Adrenal gland (tissue), 12 donors: ENCODE results near the gene SCG5. TPM values are rescaled to one million over a fixed set of nuclear protein-coding genes. Genes with fewer than 3 reads are reported as not detected.

Experiments
- DNase-seq, 7 donors: peaks; one replicate each; pipeline ENCODE4 v3.0.0-alpha.2; 2019 to 2020
- H3K27ac ChIP-seq, 5 donors: fragments of 200-600 bp; sonication (generic) in 4 of 5; 1 replicate in 3 of 5; 2 replicates in 2 of 5; pipeline versions ENCODE4 v1.5.1 to v1.8.0; 2016 to 2020; ENCODE audit warnings: mild to moderate bottlenecking in 1 of 5
- H3K27me3 ChIP-seq: fragments of 200-600 bp; 2 replicates; pipeline ENCODE4 v1.8.0; 2021
- H3K36me3 ChIP-seq, 2 donors: fragments of 200-600 bp; replicated peaks in 1 of 2; 1 replicate in 1 of 2; 2 replicates in 1 of 2; pipeline versions ENCODE4 v1.5.1 to v1.8.0; 2018 to 2022
- H3K4me1 ChIP-seq, 2 donors: fragments of 200-600 bp; replicated peaks in 1 of 2; 1 replicate in 1 of 2; 2 replicates in 1 of 2; pipeline versions ENCODE4 v1.5.1 to v1.8.0; 2018 to 2021
- H3K4me3 ChIP-seq, 4 donors: fragments of 200-600 bp; sonication (generic) in 3 of 4; one replicate each; pipeline ENCODE4 v1.5.1; 2016 to 2018
- H3K9me3 ChIP-seq, 3 donors: fragments of 200-600 bp; sonication (generic) in 1 of 3; replicated peaks in 1 of 3; 1 replicate in 2 of 3; 2 replicates in 1 of 3; pipeline versions ENCODE4 v1.5.1 to v1.8.0; 2016 to 2021
- POLR2A ChIP-seq, 2 donors: fragments of 450-650 bp; IDR thresholded peaks; one replicate each; pipeline ENCODE4 v1.6.1; 2017; ENCODE audit warnings: antibody characterized with exemption in 2 of 2, mild to moderate bottlenecking in 2 of 2, moderate library complexity in 1 of 2
- WGBS, 4 donors: extraction: QIAGEN DNeasy Blood & Tissue Kit in 2 of 4; methylation state at CpG; one replicate each; pipeline versions ENCODE4 v1.1.5 to v1.1.7; 2013 to 2017; 5-methylcytosine and 5-hydroxymethylcytosine counted together
- intact Hi-C, 2 donors: fragments of 100-400 bp; cut with DNase I; formaldehyde crosslinking; loops; one replicate each; pipeline versions ENCODE4 v1.14.1 to v1.15.0; 2022 to 2023
- polyA plus RNA-seq, 3 donors: library from polyadenylated mRNA; stranded (reverse); fragments of 200-250 nt in 2 of 3; fragments of 350-450 nt in 1 of 3; fragmentation: Illumina TruSeq in 1 of 3; extraction: RNeasy Lipid Tissue Mini Kit (QIAGEN cat#74804) in 1 of 3; gene quantifications; one replicate each; pipeline ENCODE4 v1.2.3, GENCODE V29; 2013 to 2014
- total RNA-seq, 9 donors: library from RNA; depleted of rRNA in 4 of 9; stranded (reverse); fragments of >200 nt in 4 of 9; fragments of 120-200 nt in 1 of 9; fragmentation: NEBNext Ultra II Directional in 1 of 9; extraction: Animal tissue kit (Norgen Biotek cat#: 25700) in 1 of 9; gene quantifications; one replicate each; pipeline versions ENCODE4 v1.1.0 to v1.2.4, GENCODE V29; 2013 to 2023
- TF ChIP-seq, protein P1 (sequence below), 6 experiments: fragments of 450-650 bp in 4 of 6; fragments of 200-600 bp in 2 of 6; sonication (generic) in 1 of 6; IDR thresholded peaks; 1 replicate in 5 of 6; 2 replicates in 1 of 6; pipeline versions ENCODE4 v1.5.1 to v1.8.0; 2016 to 2021; ENCODE audit warnings: antibody characterized with exemption in 6 of 6, mild to moderate bottlenecking in 2 of 6, moderate library complexity in 1 of 6
- donor health status: healthy with polysubstance abuse.
- donor health status: Bipolar disorder and iron deficiency.
- donor health status: DM: yes; HTN: yes; CAD: no.
- donor health status: DM: no; HTN: no; CAD: no.
- donor health status: DM: no; HTN: no; CAD: no.
- donor health status: DM: yes; HTN: yes; CAD: no.

SCG5 gene
- total and polyA plus RNA-seq, 12 donors: 0.52 to 102 (median 34.0) TPM; not detected in 2

DNA sequence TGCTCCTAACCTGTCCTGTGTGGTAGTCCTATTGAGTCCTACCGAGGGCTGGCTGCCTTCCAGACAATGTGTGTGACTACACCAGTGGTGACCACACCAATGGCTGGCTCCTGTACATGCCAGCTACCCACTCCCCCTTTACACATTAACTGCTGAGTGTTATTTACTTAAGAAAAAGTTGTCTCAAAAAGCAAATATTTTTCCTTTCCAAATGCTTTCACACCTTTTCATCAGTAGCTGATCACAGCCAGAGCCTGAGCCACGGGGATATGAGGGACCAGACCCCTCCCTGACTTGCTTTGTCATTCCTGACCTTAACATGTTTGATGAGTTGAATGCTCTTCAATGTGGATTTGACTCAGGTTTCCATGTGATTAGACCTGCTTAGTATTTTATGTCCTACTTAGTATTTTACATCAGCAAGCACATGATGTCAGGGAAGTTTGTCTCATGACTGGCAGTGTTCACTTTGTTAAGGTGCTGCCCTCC lies 46.7 kb downstream of the SCG5 start:
- H3K27me3 ChIP-seq: no peaks in the 10 kb centered on the region
- H3K4me3 ChIP-seq: no peak overlapping the region
- TF ChIP-seq POLR2A (IDR thresholded peaks at IDR 0.05): no peak
- TF ChIP-seq, protein P1, sequence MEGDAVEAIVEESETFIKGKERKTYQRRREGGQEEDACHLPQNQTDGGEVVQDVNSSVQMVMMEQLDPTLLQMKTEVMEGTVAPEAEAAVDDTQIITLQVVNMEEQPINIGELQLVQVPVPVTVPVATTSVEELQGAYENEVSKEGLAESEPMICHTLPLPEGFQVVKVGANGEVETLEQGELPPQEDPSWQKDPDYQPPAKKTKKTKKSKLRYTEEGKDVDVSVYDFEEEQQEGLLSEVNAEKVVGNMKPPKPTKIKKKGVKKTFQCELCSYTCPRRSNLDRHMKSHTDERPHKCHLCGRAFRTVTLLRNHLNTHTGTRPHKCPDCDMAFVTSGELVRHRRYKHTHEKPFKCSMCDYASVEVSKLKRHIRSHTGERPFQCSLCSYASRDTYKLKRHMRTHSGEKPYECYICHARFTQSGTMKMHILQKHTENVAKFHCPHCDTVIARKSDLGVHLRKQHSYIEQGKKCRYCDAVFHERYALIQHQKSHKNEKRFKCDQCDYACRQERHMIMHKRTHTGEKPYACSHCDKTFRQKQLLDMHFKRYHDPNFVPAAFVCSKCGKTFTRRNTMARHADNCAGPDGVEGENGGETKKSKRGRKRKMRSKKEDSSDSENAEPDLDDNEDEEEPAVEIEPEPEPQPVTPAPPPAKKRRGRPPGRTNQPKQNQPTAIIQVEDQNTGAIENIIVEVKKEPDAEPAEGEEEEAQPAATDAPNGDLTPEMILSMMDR (IDR thresholded peaks at IDR 0.05): no peak
- no peaks in the 10 kb centered on the region for H3K4me1 ChIP-seq
- no peaks in the 10 kb centered on the region for H3K36me3 ChIP-seq
- H3K9me3 ChIP-seq: no peaks in the 10 kb centered on the region
- no peak overlapping the region for H3K27ac ChIP-seq
- intact Hi-C loops: no loop called here
- DNase-seq: no peak
- 46 to 72% (median 55%) methylated on average over 2 of the region's 2 CpGs for WGBS, 4 donors

DNA sequence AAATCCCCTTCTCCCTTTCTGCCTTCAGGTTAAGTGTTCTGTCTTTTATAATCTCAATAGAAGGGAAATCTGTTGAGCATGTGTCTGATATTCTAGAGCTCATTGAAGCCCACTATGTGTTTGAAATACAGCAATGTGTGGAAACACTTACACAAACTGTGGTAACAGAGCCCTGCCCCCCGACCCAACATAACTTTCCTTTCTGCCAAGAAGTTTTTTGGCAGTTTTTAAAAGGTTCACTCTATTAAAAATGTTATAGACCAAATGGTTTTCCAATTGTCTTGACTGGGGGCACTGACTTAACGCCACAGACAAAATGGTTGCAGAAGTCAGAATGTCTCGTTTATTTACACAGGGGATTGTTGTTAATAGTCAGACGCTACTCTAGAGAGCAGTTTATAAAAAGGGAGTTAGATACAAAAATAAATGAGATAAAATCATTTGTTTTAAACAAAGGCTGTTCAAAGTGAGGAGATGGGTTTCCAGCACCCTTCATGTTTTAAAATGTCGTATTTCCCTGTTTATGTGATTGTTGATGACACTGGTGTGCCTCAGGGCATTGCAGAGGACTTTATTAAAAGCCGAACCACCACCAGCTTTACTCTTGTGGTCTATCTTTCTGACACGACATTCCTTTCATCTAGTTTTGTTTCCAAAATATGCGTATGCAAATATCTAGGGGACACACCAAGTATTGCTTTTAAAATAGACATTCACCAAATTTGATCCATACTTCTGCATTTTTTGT lies 49.6 kb downstream of the SCG5 start:
- intact Hi-C loops: no loop called here
- Histone ChIP-seq H3K4me1 (no peaks in the 10 kb centered on the region), H3K27me3 (no peaks in the 10 kb centered on the region), H3K4me3 (no peak overlapping the region), H3K27ac (no peak overlapping the region), H3K36me3 (no peaks in the 10 kb centered on the region), H3K9me3 (no peaks in the 10 kb centered on the region)
- no peak for DNase-seq
- no peak for TF ChIP-seq POLR2A (IDR thresholded peaks at IDR 0.05)
- TF ChIP-seq, protein P1 (IDR thresholded peaks at IDR 0.05): no peak
- WGBS, 4 donors: 66 to 78% (median 69%) methylated on average over 8 of the region's 8 CpGs

DNA sequence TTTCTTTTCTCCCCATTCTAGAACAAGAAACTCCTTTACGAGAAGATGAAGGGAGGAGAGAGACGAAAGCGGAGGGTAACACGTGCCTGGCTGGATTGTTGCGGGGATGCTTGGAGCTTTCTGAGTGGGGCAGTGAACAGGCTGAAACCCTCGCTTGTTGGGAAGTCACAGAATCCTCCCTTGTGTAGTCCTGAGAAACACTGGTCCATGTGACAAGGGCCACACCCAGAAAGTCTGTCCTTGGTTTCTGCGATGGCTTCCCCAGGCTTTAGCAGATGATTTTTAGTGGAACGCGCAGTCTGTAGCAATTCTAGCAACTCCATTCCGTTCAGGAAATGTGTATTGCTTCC lies 50.2 kb downstream of the SCG5 start:
- TF ChIP-seq, protein P1 (IDR thresholded peaks at IDR 0.05): no peak
- TF ChIP-seq POLR2A (IDR thresholded peaks at IDR 0.05): no peak
- H3K9me3 ChIP-seq: no peaks in the 10 kb centered on the region
- H3K4me3 ChIP-seq: no peak overlapping the region
- no peaks in the 10 kb centered on the region for H3K4me1 ChIP-seq
- no peaks in the 10 kb centered on the region for H3K27me3 ChIP-seq
- no peak for DNase-seq
- H3K36me3 ChIP-seq: no peaks in the 10 kb centered on the region
- H3K27ac ChIP-seq: no peak overlapping the region
- WGBS, 4 donors: 87 to 90% (median 90%) methylated on average over 9 to 10 of the region's 10 CpGs
- intact Hi-C loops: no loop called here

DNA sequence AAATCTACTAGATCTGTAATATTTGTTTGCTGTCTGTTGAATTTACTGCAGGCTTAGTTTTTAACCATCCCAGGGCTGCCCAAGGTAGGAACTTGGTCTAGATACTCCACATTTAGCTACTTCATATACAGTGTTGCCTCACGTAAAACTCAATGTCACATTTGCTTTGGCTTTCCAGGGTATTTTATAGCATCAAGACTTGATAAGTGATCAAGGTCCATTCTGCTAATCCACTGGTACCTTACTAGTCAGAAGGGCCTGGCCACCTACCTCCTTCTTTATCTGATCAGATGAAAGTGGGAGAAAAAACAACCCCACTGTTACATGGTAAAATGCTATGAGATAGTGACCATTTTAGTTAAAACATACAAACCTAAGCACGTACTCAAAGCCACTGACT lies 50.8 kb downstream of the SCG5 start:
- intact Hi-C loops: no loop called here
- H3K27me3 ChIP-seq: no peaks in the 10 kb centered on the region
- no peaks in the 10 kb centered on the region for H3K9me3 ChIP-seq
- no peaks in the 10 kb centered on the region for H3K4me1 ChIP-seq
- no peaks in the 10 kb centered on the region for H3K36me3 ChIP-seq
- no peak overlapping the region for H3K4me3 ChIP-seq
- WGBS, 4 donors: 81 to 94% (median 88%) methylated on average over 2 of the region's 2 CpGs
- no peak overlapping the region for H3K27ac ChIP-seq
- DNase-seq: no peak
- TF ChIP-seq POLR2A (IDR thresholded peaks at IDR 0.05): no peak
- TF ChIP-seq, protein P1 (IDR thresholded peaks at IDR 0.05): no peak
